ENCODE measurements around the gene DRC7. TPM values are rescaled to one million over a fixed set of nuclear protein-coding genes. Genes with fewer than 3 reads are reported as not detected.

Gene DRC7
- total RNA-seq, 1 experiment from 2014 or later: 0.72 TPM

- no peak overlapping the region for H2AK5ac ChIP-seq (ENCODE audit: insufficient read length, low read length)
- H4K8ac ChIP-seq (replicated peaks; ENCODE audit: insufficient read length, low read depth, low read length): no peak overlapping the region
- H3K79me2 ChIP-seq (ENCODE audit: insufficient read depth, low read length): no peaks in the 10 kb centered on the region
- H4K91ac ChIP-seq (ENCODE audit: insufficient read length, low read depth, low read length): no peak overlapping the region
- Mint-ChIP-seq H3K9me3 (no peaks in the 10 kb centered on the region), H3K27ac (no peak overlapping the region), H3K27me3 (ENCODE audit: low read depth) (no peaks in the 10 kb centered on the region; the same call in none of the 2 replicates), H3K36me3 (ENCODE audit: insufficient read depth in 1 of 3, low read depth in 3 of 3) (no peaks in the 10 kb centered on the region), H3K4me3 (no peak overlapping the region), H3K4me1 (peaks cover 0 to 3% of the 10 kb centered on the region in 2 experiments; a peak in 1 of 4 replicates)
- H3K23ac ChIP-seq (ENCODE audit: insufficient read length, low read depth, low read length): no peak overlapping the region
- H2BK15ac ChIP-seq (ENCODE audit: low read depth, low read length): no peak overlapping the region
- no peaks in the 10 kb centered on the region for H4K20me1 ChIP-seq (ENCODE audit: control insufficient read depth, insufficient read depth, insufficient read length)
- H3K4me2 ChIP-seq (ENCODE audit: insufficient read depth, insufficient read length, low read length): no peak overlapping the region
- no peak overlapping the region for H3K4ac ChIP-seq (ENCODE audit: low read depth, low read length)
- no peaks in the 10 kb centered on the region for H3K4me1 ChIP-seq (ENCODE audit: insufficient read depth, low read length)
- TF ChIP-seq CTCF (conservative IDR thresholded peaks at IDR 0.05): no peak
- no peak overlapping the region for H3K9ac ChIP-seq (ENCODE audit: extremely low read depth, insufficient read length, low read length)
- H2BK5ac ChIP-seq (ENCODE audit: insufficient read length, low read length): no peak overlapping the region
- H3K27me3 ChIP-seq (ENCODE audit: insufficient read depth, low read length): 0 out of 2 replicates have a peak, but pooled peaks cover 1% of the 10 kb centered on the region
- no peaks in the 10 kb centered on the region for H3K23me2 ChIP-seq (ENCODE audit: insufficient read length, low read depth, low read length, poor library complexity, severe bottlenecking)
- no peak overlapping the region for H3K14ac ChIP-seq (ENCODE audit: insufficient read depth, low read length)
- H2BK120ac ChIP-seq (ENCODE audit: low read depth, low read length, poor library complexity, severe bottlenecking): no peak overlapping the region
- no peaks in the 10 kb centered on the region for H3K9me3 ChIP-seq (ENCODE audit: control insufficient read depth, low read depth, low read length)
- H2BK20ac ChIP-seq (ENCODE audit: low read depth, low read length, poor library complexity, severe bottlenecking): no peak overlapping the region
- H4K5ac ChIP-seq (ENCODE audit: insufficient read length, low read depth, low read length): no peak overlapping the region
- H3T11ph ChIP-seq (ENCODE audit: low read length): no peak overlapping the region
- no peak overlapping the region for H3K56ac ChIP-seq (ENCODE audit: insufficient read length, low read depth, low read length)
- no peaks in the 10 kb centered on the region for H3K79me1 ChIP-seq (ENCODE audit: insufficient read depth, low read depth, low read length, poor library complexity, severe bottlenecking)
- no peak overlapping the region for H3K27ac ChIP-seq (ENCODE audit: insufficient read length, low read depth, low read length)
- DNase-seq: no peak
- H2AFZ ChIP-seq (ENCODE audit: low read length): no peak overlapping the region
- WGBS (ENCODE audit: extremely low coverage, insufficient read length, low lambda C conversion rate): no CpG with 5 or more reads among the region's 11 CpGs
- H2BK12ac ChIP-seq (ENCODE audit: insufficient read length, low read depth, low read length): no peak overlapping the region
- no peak overlapping the region for H3K18ac ChIP-seq (ENCODE audit: insufficient read length, low read depth, low read length)
Observed at GRCh38 chr16:57660715-57661463, 33.7 kb upstream of the DRC7 start.
